NCI-H2227 (cell line): Measurements from ENCODE around the gene XK.
"Not testable (repeated sequence)": the region's sequence is repeated elsewhere in the genome, so short reads cannot be mapped to it uniquely, and the experiment has no call there.

Experiments
- DNase-seq: peaks from one replicate; lab custom pipeline; 2025; ENCODE audit not compliant: unreplicated experiment; lab: John Stamatoyannopoulos, UW

Gene XK

GRCh38 chrX:37752936-37753335, 67.3 kb downstream of the XK start:
- no peak for DNase-seq

GRCh38 chrX:37753384-37753783, 67.8 kb downstream of the XK start:
- DNase-seq, result no peak

GRCh38 chrX:37754516-37754915, 68.9 kb downstream of the XK start:
- no peak for DNase-seq

- DNase-seq, result no peak
Measured at GRCh38 chrX:37755025-37755424, 69.4 kb downstream of the XK start.

GRCh38 chrX:37757082-37757481, 71.5 kb downstream of the XK start:
- no peak for DNase-seq

- no peak for DNase-seq
Measured at GRCh38 chrX:37759351-37759750, 73.8 kb downstream of the XK start.

- no peak for DNase-seq
Measured at GRCh38 chrX:37759878-37760418, 74.4 kb downstream of the XK start.

- no peak for DNase-seq
Measured at GRCh38 chrX:37763400-37763799, 77.8 kb downstream of the XK start.

GRCh38 chrX:37765507-37765906, 79.9 kb downstream of the XK start:
- DNase-seq, result no peak

GRCh38 chrX:37767430-37767829, 81.8 kb downstream of the XK start:
- DNase-seq, result no peak

- DNase-seq, result not testable (repeated sequence)
Measured at GRCh38 chrX:37768866-37769265, 83.3 kb downstream of the XK start.

GRCh38 chrX:37776283-37776986, 90.8 kb downstream of the XK start:
- no peak for DNase-seq

- DNase-seq, result no peak
Measured at GRCh38 chrX:37776987-37777325, 91.4 kb downstream of the XK start.

- DNase-seq, result no peak
Measured at GRCh38 chrX:37779857-37780256, 94.3 kb downstream of the XK start, which contains the start of gene CYBB. TSS of gene CYBB (plus strand) at chrX:37780059. CDS start at chrX:37780078, 19 bp downstream.

GRCh38 chrX:37781081-37781480, 95.5 kb downstream of the XK start:
- DNase-seq, result no peak
